Osteoblast (primary cell): ENCODE results near the gene ZNF791. TPM values are rescaled to one million over a fixed set of nuclear protein-coding genes. Genes with fewer than 3 reads are reported as not detected.

Experiments
- DNase-seq: peaks from one replicate; pipeline ENCODE4 v3.0.0; 2011; ENCODE audit warnings: low spot score, mixed read lengths; ENCODE audit not compliant: insufficient read length; ENCODE audit errors: missing footprints
- H2AFZ ChIP-seq: 2 replicates; pipeline ENCODE4 v1.6.0; 2011; ENCODE audit warnings: mild to moderate bottlenecking, low read length
- H3K27ac ChIP-seq: 2 replicates; pipeline ENCODE4 v1.5.1; 2011; ENCODE audit warnings: mild to moderate bottlenecking, low read depth, low read length, moderate library complexity
- H3K27me3 ChIP-seq: 2 replicates; pipeline ENCODE4 v1.6.0; 2012; ENCODE audit warnings: mild to moderate bottlenecking, control low read depth, inconsistent platforms, low read length, moderate library complexity; ENCODE audit not compliant: insufficient read depth
- H3K36me3 ChIP-seq: 2 replicates; pipeline ENCODE4 v1.5.1; 2011; ENCODE audit warnings: mild to moderate bottlenecking, low read length, control low read depth, moderate library complexity; ENCODE audit not compliant: insufficient read depth
- H3K4me1 ChIP-seq: 2 replicates; pipeline ENCODE4 v1.5.1; 2011; ENCODE audit warnings: mild to moderate bottlenecking, low read length, control low read depth, moderate library complexity; ENCODE audit not compliant: insufficient read depth
- H3K4me2 ChIP-seq: 2 replicates; pipeline ENCODE4 v1.6.0; 2011; ENCODE audit warnings: mild to moderate bottlenecking, low read length; ENCODE audit not compliant: insufficient read depth
- H3K4me3 ChIP-seq: fragments of 200-600 bp; sonication (generic); 3 replicates; pipeline ENCODE4 v1.5.1; 2012; ENCODE audit warnings: mild to moderate bottlenecking, low read length, inconsistent platforms; ENCODE audit not compliant: insufficient read depth
- H3K79me2 ChIP-seq: 2 replicates; pipeline ENCODE4 v1.6.0; 2012; ENCODE audit warnings: mild to moderate bottlenecking, low read length, control low read depth, inconsistent platforms; ENCODE audit not compliant: insufficient read depth
- H3K9me3 ChIP-seq: 2 replicates; pipeline ENCODE4 v1.5.1; 2011; ENCODE audit warnings: low read depth, low read length, control low read depth
- H4K20me1 ChIP-seq: 2 replicates; pipeline ENCODE4 v1.6.0; 2012; ENCODE audit warnings: mild to moderate bottlenecking, low read length, control low read depth; ENCODE audit not compliant: insufficient read depth
- total RNA-seq: library from RNA; depleted of rRNA; stranded (reverse); fragments of >200 nt; gene quantifications from 2 replicates; pipeline ENCODE4 v1.2.3, GENCODE V29; 2012
- TF ChIP-seq, protein P1 (sequence below): IDR thresholded peaks from 2 replicates; pipeline ENCODE4 v1.5.1; 2011; ENCODE audit warnings: mild to moderate bottlenecking, low read depth, low read length, moderate library complexity; ENCODE audit errors: extremely low read depth

Gene ZNF791
- total RNA-seq, 1 donor: 16.6 TPM

DNA sequence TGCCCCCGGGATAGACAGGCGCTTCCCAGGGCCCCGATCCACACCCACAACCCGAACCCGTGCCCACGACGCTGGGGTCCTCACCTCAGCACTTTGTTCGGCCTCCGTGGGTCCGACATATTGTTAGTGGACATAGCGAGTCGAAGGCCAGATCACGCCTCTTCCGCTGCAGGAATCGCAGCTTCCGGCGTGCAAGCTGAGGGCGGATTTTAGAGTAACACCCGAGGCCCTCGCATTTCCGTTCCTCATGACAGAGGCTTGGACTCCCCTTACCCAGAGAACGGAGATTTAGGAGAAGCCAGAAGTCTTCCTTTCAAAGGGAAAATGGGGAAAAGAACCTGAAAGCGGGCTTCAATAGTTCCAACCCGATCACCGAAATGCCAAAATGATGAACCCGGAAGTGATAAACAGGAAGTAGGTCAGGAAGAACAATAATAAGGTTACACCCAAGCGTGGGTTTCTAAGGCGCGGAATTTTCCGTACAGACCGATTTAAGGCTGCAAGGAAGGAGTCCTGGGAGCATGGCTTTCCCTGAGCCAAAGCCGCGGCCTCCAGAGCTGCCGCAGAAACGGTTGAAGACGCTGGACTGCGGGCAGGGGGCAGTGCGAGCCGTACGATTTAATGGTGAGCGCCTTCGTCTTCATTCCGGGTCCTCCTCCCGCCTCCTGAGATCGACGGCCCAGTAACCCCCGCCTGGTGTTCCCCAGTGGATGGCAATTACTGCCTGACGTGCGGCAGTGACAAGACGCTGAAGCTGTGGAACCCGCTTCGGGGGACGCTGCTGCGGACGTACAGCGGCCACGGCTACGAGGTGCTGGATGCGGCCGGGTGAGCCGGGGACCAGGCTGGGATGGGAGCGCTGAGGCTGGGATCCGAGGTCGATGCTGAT lies 58.8 kb downstream of the ZNF791 start:
- no peaks in the 10 kb centered on the region for H3K9me3 ChIP-seq
- peak overlapping the region; percentile 90 for H2AFZ ChIP-seq
- no peaks in the 10 kb centered on the region for H3K27me3 ChIP-seq
- H3K4me3 ChIP-seq: peak overlapping the region; percentile 80
- H3K4me1 ChIP-seq: peaks cover 34% of the 10 kb centered on the region
- peaks cover 50% of the 10 kb centered on the region for H3K79me2 ChIP-seq
- DNase-seq: peak; percentile 97
- peaks cover 8% of the 10 kb centered on the region for H4K20me1 ChIP-seq
- peak overlapping the region; percentile 95 for H3K27ac ChIP-seq
- peaks cover 22% of the 10 kb centered on the region for H3K36me3 ChIP-seq
- TF ChIP-seq, protein P1, sequence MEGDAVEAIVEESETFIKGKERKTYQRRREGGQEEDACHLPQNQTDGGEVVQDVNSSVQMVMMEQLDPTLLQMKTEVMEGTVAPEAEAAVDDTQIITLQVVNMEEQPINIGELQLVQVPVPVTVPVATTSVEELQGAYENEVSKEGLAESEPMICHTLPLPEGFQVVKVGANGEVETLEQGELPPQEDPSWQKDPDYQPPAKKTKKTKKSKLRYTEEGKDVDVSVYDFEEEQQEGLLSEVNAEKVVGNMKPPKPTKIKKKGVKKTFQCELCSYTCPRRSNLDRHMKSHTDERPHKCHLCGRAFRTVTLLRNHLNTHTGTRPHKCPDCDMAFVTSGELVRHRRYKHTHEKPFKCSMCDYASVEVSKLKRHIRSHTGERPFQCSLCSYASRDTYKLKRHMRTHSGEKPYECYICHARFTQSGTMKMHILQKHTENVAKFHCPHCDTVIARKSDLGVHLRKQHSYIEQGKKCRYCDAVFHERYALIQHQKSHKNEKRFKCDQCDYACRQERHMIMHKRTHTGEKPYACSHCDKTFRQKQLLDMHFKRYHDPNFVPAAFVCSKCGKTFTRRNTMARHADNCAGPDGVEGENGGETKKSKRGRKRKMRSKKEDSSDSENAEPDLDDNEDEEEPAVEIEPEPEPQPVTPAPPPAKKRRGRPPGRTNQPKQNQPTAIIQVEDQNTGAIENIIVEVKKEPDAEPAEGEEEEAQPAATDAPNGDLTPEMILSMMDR: no peak
- H3K4me2 ChIP-seq: peak overlapping the region; percentile 89

DNA sequence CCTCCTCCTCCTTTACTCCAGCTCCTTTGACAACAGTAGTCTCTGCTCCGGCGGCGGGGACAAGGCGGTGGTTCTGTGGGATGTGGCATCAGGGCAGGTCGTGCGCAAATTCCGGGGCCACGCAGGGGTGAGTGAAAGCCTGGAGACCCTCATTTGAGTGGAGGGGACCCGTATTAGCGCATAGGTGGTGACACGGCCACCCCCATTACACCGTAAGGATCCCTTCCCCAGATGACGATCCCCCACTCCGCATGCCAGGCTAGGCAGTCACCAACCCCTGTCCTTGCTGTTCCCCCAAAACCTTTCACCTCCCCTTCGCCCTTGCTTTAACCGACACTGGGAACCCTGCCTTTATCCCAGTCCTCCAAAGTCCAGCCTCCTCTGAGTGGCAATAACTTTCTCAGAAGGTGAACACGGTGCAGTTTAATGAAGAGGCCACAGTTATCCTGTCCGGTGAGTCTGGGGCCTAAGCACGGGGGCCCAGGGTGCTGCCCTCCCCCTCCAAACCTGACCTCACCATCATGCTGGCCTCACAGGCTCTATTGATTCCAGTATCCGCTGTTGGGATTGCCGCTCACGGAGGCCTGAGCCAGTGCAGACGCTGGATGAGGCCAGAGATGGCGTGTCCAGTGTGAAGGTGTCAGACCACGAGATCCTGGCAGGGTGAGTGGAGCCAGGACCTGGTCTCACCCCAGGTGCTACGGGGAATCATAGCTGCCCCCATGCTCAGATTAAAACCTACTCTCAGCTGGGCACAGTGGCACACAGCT lies 59.6 kb downstream of the ZNF791 start:
- Histone ChIP-seq H4K20me1 (peaks cover 8% of the 10 kb centered on the region), H3K79me2 (peaks cover 50% of the 10 kb centered on the region), H3K4me1 (peaks cover 34% of the 10 kb centered on the region), H3K9me3 (no peaks in the 10 kb centered on the region), H3K27me3 (no peaks in the 10 kb centered on the region), H2AFZ (peak overlapping the region; percentile 90), H3K4me2 (peak overlapping the region; percentile 89), H3K36me3 (peaks cover 22% of the 10 kb centered on the region), H3K27ac (peak overlapping the region; percentile 95), H3K4me3 (peak overlapping the region; percentile 80)
- peak; percentile 59 for DNase-seq
- TF ChIP-seq, protein P1: no peak

DNA sequence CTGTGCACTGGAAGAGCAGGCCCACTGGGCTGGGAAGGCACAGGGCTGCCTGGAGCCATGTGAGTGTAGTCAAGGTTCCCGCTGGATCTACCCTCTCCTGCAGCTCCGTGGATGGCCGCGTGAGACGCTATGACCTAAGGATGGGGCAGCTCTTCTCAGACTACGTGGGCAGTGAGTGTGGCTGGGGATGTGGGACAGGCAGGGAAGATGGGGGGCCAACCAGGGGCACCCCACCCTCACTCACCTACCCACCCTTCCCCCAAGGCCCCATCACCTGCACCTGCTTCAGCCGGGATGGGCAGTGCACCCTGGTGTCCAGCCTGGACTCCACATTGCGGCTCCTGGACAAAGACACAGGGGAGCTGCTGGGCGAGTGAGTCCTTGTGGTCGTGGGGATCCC lies 62.0 kb downstream of the ZNF791 start:
- peaks cover 45% of the 10 kb centered on the region for H3K36me3 ChIP-seq
- no peaks in the 10 kb centered on the region for H3K9me3 ChIP-seq
- no peak overlapping the region for H2AFZ ChIP-seq

More for the DNA sequence above, 62.0 kb downstream of the ZNF791 start:
- no peak overlapping the region for H3K4me2 ChIP-seq
- H3K79me2 ChIP-seq: peaks cover 34% of the 10 kb centered on the region
- peak; percentile 79 for DNase-seq
- H3K27me3 ChIP-seq: no peaks in the 10 kb centered on the region
- no peak overlapping the region for H3K27ac ChIP-seq
- H3K4me1 ChIP-seq: peaks cover 18% of the 10 kb centered on the region
- H4K20me1 ChIP-seq: peaks cover 24% of the 10 kb centered on the region
- no peak overlapping the region for H3K4me3 ChIP-seq
- TF ChIP-seq, protein P1: no peak
